Activated CD8-positive, alpha-beta T cell treated with anti-CD3 and anti-CD28 coated beads for 36 hours (primary cell): Measurements from ENCODE around the gene FAM163A. TPM values are rescaled to one million over a fixed set of nuclear protein-coding genes. Genes with fewer than 3 reads are reported as not detected.
A peak's percentile ranks its signal among the peaks of the same experiment; 100 is the strongest.

Experiments used
- ATAC-seq: fragments of 200-7000 bp; cut with Tn5 transposase; one replicate; pipeline ENCODE4 v1.10.0; 2021; ENCODE audit warnings: mild to moderate bottlenecking, moderate library complexity
- CTCF ChIA-PET: fragments of 350-600 bp; sonication (Branson Sonifier 250); formaldehyde crosslinking; loops from one replicate; lab custom pipeline; 2021; ENCODE audit warnings: antibody characterized with exemption; lab: Charles Lee
- POLR2A ChIA-PET: fragments of 350-600 bp; sonication (Branson Sonifier 250); formaldehyde crosslinking; loops from one replicate; lab custom pipeline; 2021; ENCODE audit warnings: antibody characterized with exemption; lab: Charles Lee
- DNase-seq: peaks from one replicate; pipeline ENCODE4 v3.0.0-alpha.2; 2020
- H3K27ac Mint-ChIP-seq: one replicate; pipeline ENCODE4 v1.8.0; 2021; ENCODE audit warnings: mild to moderate bottlenecking, mixed read lengths
- H3K27me3 Mint-ChIP-seq: one replicate; pipeline ENCODE4 v1.8.0; 2021; ENCODE audit warnings: mixed read lengths
- H3K36me3 Mint-ChIP-seq: one replicate; pipeline ENCODE4 v1.8.0; 2021; ENCODE audit warnings: low read depth, mixed read lengths
- H3K4me1 Mint-ChIP-seq: one replicate; pipeline ENCODE4 v1.8.0; 2021; ENCODE audit warnings: low read depth, mixed read lengths
- H3K4me3 Mint-ChIP-seq: one replicate; pipeline ENCODE4 v1.8.0; 2021; ENCODE audit warnings: mild to moderate bottlenecking, moderate library complexity, mixed read lengths
- H3K9me3 Mint-ChIP-seq: one replicate; pipeline ENCODE4 v1.8.0; 2021; ENCODE audit warnings: mixed read lengths
- intact Hi-C: fragments of 100-400 bp; cut with micrococcal nuclease; formaldehyde crosslinking; loops from one replicate; pipeline ENCODE4 v1.10.0; 2022
- total RNA-seq, 2 experiments: library from RNA; stranded (reverse); gene quantifications; one replicate each; pipeline ENCODE4 v1.2.3, GENCODE V29; 2021
- TF ChIP-seq, protein P1 (sequence below): fragments of 200-600 bp; IDR thresholded peaks from one replicate; pipeline ENCODE4 v1.8.0; 2022; ENCODE audit warnings: antibody characterized with exemption, mild to moderate bottlenecking

FAM163A gene
- total RNA-seq, 2 experiments from 2014 or later = not detected

DNA sequence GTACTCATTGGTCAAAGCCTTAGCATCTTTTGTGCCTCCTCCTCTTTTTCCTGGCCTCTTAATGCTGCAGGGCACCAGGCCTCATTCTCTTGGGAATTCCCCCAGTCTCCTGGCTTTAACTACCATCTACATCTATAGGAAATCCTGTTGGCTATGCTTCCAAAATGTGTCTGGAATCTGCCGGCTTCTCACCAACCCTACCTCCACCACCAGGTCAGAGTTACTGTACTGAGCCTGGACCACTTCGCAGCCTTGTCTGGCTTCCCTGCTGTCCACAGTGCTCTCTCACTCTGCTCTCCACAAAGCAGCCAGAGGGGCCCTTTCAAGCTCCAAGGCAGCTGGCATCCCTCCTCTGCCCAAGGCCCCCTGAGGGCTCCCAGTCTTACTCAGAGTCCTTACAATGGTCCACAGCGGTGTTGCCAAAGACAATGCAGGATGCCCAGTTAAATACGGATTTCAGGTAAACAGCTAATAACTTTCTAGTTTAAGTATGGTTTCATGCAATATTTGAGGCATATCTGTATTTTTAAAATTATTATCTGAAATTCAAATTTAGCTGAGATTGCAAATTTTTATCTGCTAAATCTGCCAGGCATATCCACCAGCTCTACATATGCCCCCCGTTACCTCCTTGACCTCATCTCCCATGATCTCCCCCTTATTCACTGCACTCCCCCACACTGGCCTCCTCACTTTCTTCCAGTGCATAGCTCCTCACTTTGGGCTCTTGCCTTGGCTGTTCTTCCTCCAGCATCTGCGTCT, 34.5 kb upstream of the FAM163A start:
- H3K4me1 Mint-ChIP-seq = peaks cover 6% of the 10 kb centered on the region
- H3K9me3 Mint-ChIP-seq = peaks cover 8% of the 10 kb centered on the region
- no peak overlapping the region for H3K4me3 Mint-ChIP-seq
- POLR2A ChIA-PET = no interaction called here
- intact Hi-C loops = loop anchor here (5.0 kb wide), 1 partner anchor 469 kb away; no protein-coding TSS in a partner anchor
- no peak overlapping the region for H3K27ac Mint-ChIP-seq
- no peak for DNase-seq
- CTCF ChIA-PET = interaction anchor here (0.8 to 20.9 kb wide), 4 partner anchors 8 to 471 kb away, joined by 4 to 634 read pairs (median 4); no protein-coding TSS in a partner anchor
- H3K36me3 Mint-ChIP-seq = no peaks in the 10 kb centered on the region
- ATAC-seq = no peak
- no peaks in the 10 kb centered on the region for H3K27me3 Mint-ChIP-seq
- TF ChIP-seq, protein P1, sequence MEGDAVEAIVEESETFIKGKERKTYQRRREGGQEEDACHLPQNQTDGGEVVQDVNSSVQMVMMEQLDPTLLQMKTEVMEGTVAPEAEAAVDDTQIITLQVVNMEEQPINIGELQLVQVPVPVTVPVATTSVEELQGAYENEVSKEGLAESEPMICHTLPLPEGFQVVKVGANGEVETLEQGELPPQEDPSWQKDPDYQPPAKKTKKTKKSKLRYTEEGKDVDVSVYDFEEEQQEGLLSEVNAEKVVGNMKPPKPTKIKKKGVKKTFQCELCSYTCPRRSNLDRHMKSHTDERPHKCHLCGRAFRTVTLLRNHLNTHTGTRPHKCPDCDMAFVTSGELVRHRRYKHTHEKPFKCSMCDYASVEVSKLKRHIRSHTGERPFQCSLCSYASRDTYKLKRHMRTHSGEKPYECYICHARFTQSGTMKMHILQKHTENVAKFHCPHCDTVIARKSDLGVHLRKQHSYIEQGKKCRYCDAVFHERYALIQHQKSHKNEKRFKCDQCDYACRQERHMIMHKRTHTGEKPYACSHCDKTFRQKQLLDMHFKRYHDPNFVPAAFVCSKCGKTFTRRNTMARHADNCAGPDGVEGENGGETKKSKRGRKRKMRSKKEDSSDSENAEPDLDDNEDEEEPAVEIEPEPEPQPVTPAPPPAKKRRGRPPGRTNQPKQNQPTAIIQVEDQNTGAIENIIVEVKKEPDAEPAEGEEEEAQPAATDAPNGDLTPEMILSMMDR = no peak

DNA sequence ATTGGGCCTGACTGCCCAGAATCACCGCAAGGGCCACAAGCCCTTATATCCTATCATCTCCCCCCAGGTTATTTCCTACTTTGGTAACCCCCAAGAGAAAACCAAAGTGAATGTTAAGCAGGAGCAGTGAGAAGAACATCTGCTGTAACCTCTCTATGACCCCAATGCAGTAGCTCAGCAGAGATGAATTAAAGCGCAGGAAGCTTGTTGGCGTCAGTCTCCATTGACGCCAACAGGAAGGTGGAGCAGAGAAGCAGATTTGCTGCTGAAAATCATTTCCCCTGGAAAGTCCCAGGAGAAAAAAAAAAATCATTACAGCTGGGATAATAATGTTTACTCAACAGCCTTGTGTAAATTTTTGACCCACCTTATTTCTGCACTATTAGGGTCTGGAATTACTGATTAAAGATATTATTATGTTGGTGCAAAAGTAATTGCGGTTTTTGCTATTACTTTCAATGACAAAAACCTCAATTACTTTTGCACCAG, 33.2 kb upstream of the FAM163A start:
- Mint-ChIP-seq H3K9me3 (peaks cover 17% of the 10 kb centered on the region), H3K4me1 (peaks cover 6% of the 10 kb centered on the region), H3K27ac (no peak overlapping the region), H3K27me3 (no peaks in the 10 kb centered on the region), H3K36me3 (no peaks in the 10 kb centered on the region), H3K4me3 (no peak overlapping the region)
- ChIA-PET CTCF (interaction anchor here (0.8 to 20.9 kb wide), 6 partner anchors 9 to 469 kb away, joined by 3 to 634 read pairs (median 4); no protein-coding TSS in a partner anchor), POLR2A (no interaction called here)
- TF ChIP-seq, protein P1 = no peak
- intact Hi-C loops = loop anchor here (5.0 kb wide), 1 partner anchor 467 kb away; no protein-coding TSS in a partner anchor
- DNase-seq (peak; percentile 13), ATAC-seq (peak; percentile 82)

DNA sequence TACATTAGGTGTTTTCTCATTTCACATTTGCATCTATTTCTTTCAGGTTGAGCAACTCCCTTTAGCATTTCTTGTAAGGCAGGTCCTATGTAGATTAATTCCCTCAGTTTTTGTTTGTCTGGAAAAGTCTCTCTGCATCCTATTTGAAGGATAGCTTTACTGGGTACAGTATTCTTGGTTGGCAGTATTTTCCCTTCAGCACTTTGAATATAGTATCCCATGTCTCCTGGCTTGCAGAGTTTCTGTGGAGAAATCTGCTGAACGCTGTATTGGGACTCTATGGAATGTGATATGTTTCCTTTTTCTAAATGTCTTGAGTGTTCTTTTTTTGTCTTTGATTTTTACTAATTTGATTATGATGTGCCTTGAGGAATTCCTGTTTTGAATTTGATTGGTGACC, 28.9 kb upstream of the FAM163A start:
- H3K27ac Mint-ChIP-seq = no peak overlapping the region
- H3K27me3 Mint-ChIP-seq = no peaks in the 10 kb centered on the region
- H3K4me3 Mint-ChIP-seq = no peak overlapping the region
- POLR2A ChIA-PET = no interaction called here
- no peak for DNase-seq
- TF ChIP-seq, protein P1 = no peak
- H3K9me3 Mint-ChIP-seq = peaks cover 47% of the 10 kb centered on the region
- CTCF ChIA-PET = interaction anchor here (1.2 to 1.7 kb wide), 3 partner anchors 8 to 96 kb away, joined by 3 to 5 read pairs (median 3); no protein-coding TSS in a partner anchor
- no peaks in the 10 kb centered on the region for H3K36me3 Mint-ChIP-seq
- peaks cover 5% of the 10 kb centered on the region for H3K4me1 Mint-ChIP-seq
- intact Hi-C loops = no loop called here
- no peak for ATAC-seq

DNA sequence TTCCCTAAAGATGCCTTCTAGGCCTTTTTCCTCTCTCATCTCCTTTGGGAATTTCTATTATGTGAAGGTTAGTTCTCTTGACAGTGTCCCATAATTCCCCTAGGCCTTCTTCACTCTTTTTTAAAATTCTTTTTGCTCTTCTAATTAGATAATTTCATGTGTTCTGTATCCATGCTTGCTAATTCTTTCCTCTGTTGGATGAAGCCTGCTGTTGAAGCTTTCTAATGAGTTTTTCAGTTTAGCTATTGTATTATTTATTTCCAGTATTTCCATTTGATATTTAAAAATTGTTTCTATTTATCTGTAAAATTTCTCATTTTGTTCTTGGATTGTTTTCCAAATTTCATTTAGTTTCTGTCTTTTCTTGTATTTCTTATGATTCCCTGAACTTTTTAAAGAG, 28.5 kb upstream of the FAM163A start:
- no peaks in the 10 kb centered on the region for H3K36me3 Mint-ChIP-seq
- H3K9me3 Mint-ChIP-seq = peaks cover 51% of the 10 kb centered on the region
- ChIA-PET CTCF (interaction anchor here (1.6 to 1.7 kb wide), 2 partner anchors 8 to 95 kb away, joined by 3 to 5 read pairs; no protein-coding TSS in a partner anchor), POLR2A (no interaction called here)
- no peak overlapping the region for H3K27ac Mint-ChIP-seq
- ATAC-seq (no peak), DNase-seq (no peak)
- TF ChIP-seq, protein P1 = no peak
- no peaks in the 10 kb centered on the region for H3K27me3 Mint-ChIP-seq
- H3K4me1 Mint-ChIP-seq = peaks cover 4% of the 10 kb centered on the region
- intact Hi-C loops = no loop called here
- no peak overlapping the region for H3K4me3 Mint-ChIP-seq

DNA sequence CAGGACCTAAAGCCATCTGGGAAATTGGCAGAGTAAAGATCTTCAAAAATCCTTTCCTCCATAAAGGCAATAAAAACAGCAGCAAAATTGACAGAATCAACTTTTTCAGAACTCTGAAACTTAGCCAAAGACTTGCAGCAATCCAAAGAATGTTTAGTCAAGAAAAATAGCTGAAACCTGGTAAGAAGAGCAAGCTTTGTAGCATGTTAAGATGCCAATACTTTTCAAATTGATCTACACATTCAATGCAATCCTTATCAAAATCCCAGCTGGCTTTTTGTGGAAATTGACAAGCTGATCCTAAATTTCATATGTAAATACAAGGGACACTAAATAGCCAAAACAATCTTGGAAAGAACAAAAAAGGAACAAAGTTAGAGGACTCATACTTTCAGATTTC, 23.8 kb upstream of the FAM163A start:
- DNase-seq (no peak), ATAC-seq (no peak)
- peaks cover 47% of the 10 kb centered on the region for H3K9me3 Mint-ChIP-seq
- no peak overlapping the region for H3K27ac Mint-ChIP-seq
- ChIA-PET POLR2A (no interaction called here), CTCF (interaction anchor here (1.0 to 5.3 kb wide), 5 partner anchors 9 to 95 kb away, joined by 3 to 30 read pairs (median 4); no protein-coding TSS in a partner anchor)
- no peaks in the 10 kb centered on the region for H3K36me3 Mint-ChIP-seq
- no peaks in the 10 kb centered on the region for H3K4me1 Mint-ChIP-seq
- TF ChIP-seq, protein P1 = no peak
- H3K4me3 Mint-ChIP-seq = no peak overlapping the region
- intact Hi-C loops = no loop called here
- H3K27me3 Mint-ChIP-seq = no peaks in the 10 kb centered on the region
